Endothelial cell of umbilical vein (primary cell): ENCODE results near the gene PLEKHA7.

Source experiments
- CTCF ChIP-seq, 2 donors: IDR thresholded peaks; 1 replicate in 1 of 2; 2 replicates in 1 of 2; pipeline ENCODE4 v1.5.1; 2011; ENCODE audit warnings: low read length in 2 of 2, mild to moderate bottlenecking in 2 of 2, moderate library complexity in 2 of 2, control low read depth in 1 of 2, inconsistent platforms in 1 of 2, low read depth in 1 of 2; ENCODE audit not compliant: insufficient read depth in 1 of 2; ENCODE audit errors: extremely low read depth in 1 of 2
- JUN ChIP-seq: IDR thresholded peaks from 2 replicates; pipeline ENCODE4 v1.6.1; 2011; ENCODE audit warnings: borderline replicate concordance, low read depth; ENCODE audit not compliant: insufficient read length, insufficient read depth
- POLR2A ChIP-seq: IDR thresholded peaks from 2 replicates; pipeline ENCODE4 v1.6.1; 2012; ENCODE audit warnings: low read depth, mild to moderate bottlenecking, control low read depth, low read length
- POLR2AphosphoS5 ChIP-seq: IDR thresholded peaks from 2 replicates; pipeline ENCODE4 v1.6.1; 2012; ENCODE audit warnings: low read depth, mild to moderate bottlenecking, control low read depth, low read length, moderate library complexity; ENCODE audit not compliant: insufficient read depth

- TF ChIP-seq POLR2AphosphoS5, result no peak
- no peak for TF ChIP-seq CTCF (IDR thresholded peaks at IDR 0.05; ENCODE audit: extremely low read depth in 1 of 2, insufficient read depth in 1 of 2, low read depth in 1 of 2, low read length in 2 of 2)
- TF ChIP-seq POLR2A, result no peak
- no peak for TF ChIP-seq JUN
Observed at GRCh38 chr11:16853266-16853665, 160.9 kb downstream of the PLEKHA7 start.
